ENCODE results near the gene CAPRIN1.

The CAPRIN1 gene

GRCh38 chr11:34021977-34022735, 29.4 kb upstream of the CAPRIN1 start:
- no peak for TF ChIP-seq CTCF (IDR thresholded peaks at IDR 0.05; ENCODE audit: low read depth, low read length)
- H3K4me3 ChIP-seq (ENCODE audit: low read depth, low read length): no peak overlapping the region
- no peak for DNase-seq (ENCODE audit: low read depth, low spot score)
- in situ Hi-C loops (cut with HindIII; ENCODE audit: low sequenced_read_pairs): no loop called here

- H3K4me3 ChIP-seq (ENCODE audit: low read depth, low read length): no peak overlapping the region
- DNase-seq (ENCODE audit: low read depth, low spot score): no peak
- in situ Hi-C loops (cut with HindIII; ENCODE audit: low sequenced_read_pairs): no loop called here
- TF ChIP-seq CTCF (IDR thresholded peaks at IDR 0.05; ENCODE audit: low read depth, low read length): no peak
Observed at GRCh38 chr11:34026432-34026831, 25.1 kb upstream of the CAPRIN1 start.

GRCh38 chr11:34027516-34028408, 23.8 kb upstream of the CAPRIN1 start:
- in situ Hi-C loops (cut with HindIII; ENCODE audit: low sequenced_read_pairs): no loop called here
- TF ChIP-seq CTCF (IDR thresholded peaks at IDR 0.05; ENCODE audit: low read depth, low read length): no peak
- no peak for DNase-seq (ENCODE audit: low read depth, low spot score)
- H3K4me3 ChIP-seq (ENCODE audit: low read depth, low read length): no peak overlapping the region

- TF ChIP-seq CTCF (IDR thresholded peaks at IDR 0.05; ENCODE audit: low read depth, low read length): no peak
- DNase-seq (ENCODE audit: low read depth, low spot score): peak; percentile 6
- in situ Hi-C loops (cut with HindIII; ENCODE audit: low sequenced_read_pairs): no loop called here
- no peak overlapping the region for H3K4me3 ChIP-seq (ENCODE audit: low read depth, low read length)
Observed at GRCh38 chr11:34028425-34028824, 23.1 kb upstream of the CAPRIN1 start.

GRCh38 chr11:34029176-34029575, 22.4 kb upstream of the CAPRIN1 start:
- DNase-seq (ENCODE audit: low read depth, low spot score): no peak
- TF ChIP-seq CTCF (IDR thresholded peaks at IDR 0.05; ENCODE audit: low read depth, low read length): no peak
- H3K4me3 ChIP-seq (ENCODE audit: low read depth, low read length): no peak overlapping the region
- in situ Hi-C loops (cut with HindIII; ENCODE audit: low sequenced_read_pairs): no loop called here

GRCh38 chr11:34030382-34030781, 21.1 kb upstream of the CAPRIN1 start:
- no peak for DNase-seq (ENCODE audit: low read depth, low spot score)
- TF ChIP-seq CTCF (IDR thresholded peaks at IDR 0.05; ENCODE audit: low read depth, low read length): no peak
- in situ Hi-C loops (cut with HindIII; ENCODE audit: low sequenced_read_pairs): no loop called here
- no peak overlapping the region for H3K4me3 ChIP-seq (ENCODE audit: low read depth, low read length)

All from astrocyte of the spinal cord (primary cell).